ENCODE measurements around the gene CCL26. TPM values are rescaled to one million over a fixed set of nuclear protein-coding genes. Genes with fewer than 3 reads are reported as not detected.
"Not testable (repeated sequence)": the region's sequence is repeated elsewhere in the genome, so short reads cannot be mapped to it uniquely, and the experiment has no call there.

Gene CCL26
- total RNA-seq, 1 experiment from 2014 or later: 7.1 TPM

- 0 out of 2 replicates have a peak overlapping the region, but pooled peaks have one; percentile 8 for H3K4me2 ChIP-seq (ENCODE audit: low read length)
- intact Hi-C loops (cut with micrococcal nuclease): loop anchor here (10.0 kb wide), 1 partner anchor 174 kb away; no protein-coding TSS in a partner anchor
- DNase-seq (peak; percentile 54), ATAC-seq (0 out of 2 replicates have a peak, but pooled peaks have one; percentile 10)
- ChIA-PET CTCF (interaction anchor here (1.1 kb wide), 1 partner anchor 9 kb away, joined by 3 read pairs; no protein-coding TSS in a partner anchor), POLR2A (ENCODE audit: unreplicated experiment) (interaction anchor here (0.6 kb wide), 1 partner anchor 1637 kb away, joined by 15 read pairs; no protein-coding TSS in a partner anchor)
- peak overlapping the region; percentile 88 for H3K27ac ChIP-seq (ENCODE audit: low read length)
- H3F3A ChIP-seq (ENCODE audit: low read length, unreplicated experiment): no peaks in the 10 kb centered on the region
- H2AFZ ChIP-seq (ENCODE audit: low read length): no peak overlapping the region
- peaks cover 22% of the 10 kb centered on the region for H3K4me1 ChIP-seq (ENCODE audit: insufficient read depth, low read length)
- no peaks in the 10 kb centered on the region for H3K9me3 ChIP-seq (ENCODE audit: low read length)
- no peaks in the 10 kb centered on the region for H3K36me3 ChIP-seq (ENCODE audit: low read depth, low read length)
- H4K20me1 ChIP-seq (ENCODE audit: low read length): no peaks in the 10 kb centered on the region
- H3K27me3 ChIP-seq (ENCODE audit: low read length): no peaks in the 10 kb centered on the region
- no peaks in the 10 kb centered on the region for H3K79me2 ChIP-seq (ENCODE audit: low read length)
- H3K4me3 ChIP-seq (ENCODE audit: low read length): no peak overlapping the region
- peak overlapping the region; percentile 41; the same call in 1 of the 2 replicates for H3K9ac ChIP-seq (ENCODE audit: low read length)
- BruUV-seq (replicated peaks): no TSS peak
- no peaks in the 10 kb centered on the region for H3K9me2 ChIP-seq (replicated peaks; ENCODE audit: low read length)
- no peak for TF ChIP-seq EZH2phosphoT487 (IDR thresholded peaks at IDR 0.05; ENCODE audit: borderline replicate concordance, low read length)
- no peak for TF ChIP-seq EZH2 (IDR thresholded peaks at IDR 0.05; ENCODE audit: low read length, unreplicated experiment)
- TF ChIP-seq, protein P1, sequence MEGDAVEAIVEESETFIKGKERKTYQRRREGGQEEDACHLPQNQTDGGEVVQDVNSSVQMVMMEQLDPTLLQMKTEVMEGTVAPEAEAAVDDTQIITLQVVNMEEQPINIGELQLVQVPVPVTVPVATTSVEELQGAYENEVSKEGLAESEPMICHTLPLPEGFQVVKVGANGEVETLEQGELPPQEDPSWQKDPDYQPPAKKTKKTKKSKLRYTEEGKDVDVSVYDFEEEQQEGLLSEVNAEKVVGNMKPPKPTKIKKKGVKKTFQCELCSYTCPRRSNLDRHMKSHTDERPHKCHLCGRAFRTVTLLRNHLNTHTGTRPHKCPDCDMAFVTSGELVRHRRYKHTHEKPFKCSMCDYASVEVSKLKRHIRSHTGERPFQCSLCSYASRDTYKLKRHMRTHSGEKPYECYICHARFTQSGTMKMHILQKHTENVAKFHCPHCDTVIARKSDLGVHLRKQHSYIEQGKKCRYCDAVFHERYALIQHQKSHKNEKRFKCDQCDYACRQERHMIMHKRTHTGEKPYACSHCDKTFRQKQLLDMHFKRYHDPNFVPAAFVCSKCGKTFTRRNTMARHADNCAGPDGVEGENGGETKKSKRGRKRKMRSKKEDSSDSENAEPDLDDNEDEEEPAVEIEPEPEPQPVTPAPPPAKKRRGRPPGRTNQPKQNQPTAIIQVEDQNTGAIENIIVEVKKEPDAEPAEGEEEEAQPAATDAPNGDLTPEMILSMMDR (conservative IDR thresholded peaks at IDR 0.05; ENCODE audit: low read depth, low read length): no peak
Measured at GRCh38 chr7:75771224-75771623, 787 bp downstream of the CCL26 start.

- TF ChIP-seq, protein P1 (conservative IDR thresholded peaks at IDR 0.05; ENCODE audit: low read depth, low read length): peak; percentile 72
- TF ChIP-seq EZH2 (IDR thresholded peaks at IDR 0.05; ENCODE audit: low read length, unreplicated experiment) (no peak), EZH2phosphoT487 (IDR thresholded peaks at IDR 0.05; ENCODE audit: borderline replicate concordance, low read length) (no peak)
- Histone ChIP-seq H3K36me3 (ENCODE audit: low read depth, low read length) (no peaks in the 10 kb centered on the region), H3K27me3 (ENCODE audit: low read length) (no peaks in the 10 kb centered on the region), H3F3A (ENCODE audit: low read length, unreplicated experiment) (no peaks in the 10 kb centered on the region), H3K27ac (ENCODE audit: low read length) (no peak overlapping the region), H4K20me1 (ENCODE audit: low read length) (no peaks in the 10 kb centered on the region), H3K9me2 (replicated peaks; ENCODE audit: low read length) (no peaks in the 10 kb centered on the region), H3K9ac (ENCODE audit: low read length) (no peak overlapping the region), H3K9me3 (ENCODE audit: low read length) (no peaks in the 10 kb centered on the region), H3K79me2 (ENCODE audit: low read length) (no peaks in the 10 kb centered on the region), H3K4me1 (ENCODE audit: insufficient read depth, low read length) (no peaks in the 10 kb centered on the region; the same call in 1 of the 2 replicates), H3K4me2 (ENCODE audit: low read length) (peak overlapping the region; percentile 42; the same call in 1 of the 2 replicates), H3K4me3 (ENCODE audit: low read length) (no peak overlapping the region), H2AFZ (ENCODE audit: low read length) (peak overlapping the region; percentile 52)
- peak; percentile 96 for ATAC-seq
- ChIA-PET CTCF (interaction anchor here (0.6 to 1.0 kb wide), 9 partner anchors 9 to 257 kb away, joined by 3 to 11 read pairs (median 3); partner anchors contain the start of gene HIP1), POLR2A (ENCODE audit: unreplicated experiment) (interaction anchor here (0.5 kb wide), 1 partner anchor 44 kb away, joined by 3 read pairs; no protein-coding TSS in a partner anchor)
- BruUV-seq (replicated peaks): no TSS peak
- DNase-seq: peak; percentile 74
- intact Hi-C loops (cut with micrococcal nuclease): loop anchor here (2.0 to 5.0 kb wide), 2 partner anchors 120 to 234 kb away; no protein-coding TSS in a partner anchor
Measured at GRCh38 chr7:75762350-75762917, 9.6 kb downstream of the CCL26 start.

DNA sequence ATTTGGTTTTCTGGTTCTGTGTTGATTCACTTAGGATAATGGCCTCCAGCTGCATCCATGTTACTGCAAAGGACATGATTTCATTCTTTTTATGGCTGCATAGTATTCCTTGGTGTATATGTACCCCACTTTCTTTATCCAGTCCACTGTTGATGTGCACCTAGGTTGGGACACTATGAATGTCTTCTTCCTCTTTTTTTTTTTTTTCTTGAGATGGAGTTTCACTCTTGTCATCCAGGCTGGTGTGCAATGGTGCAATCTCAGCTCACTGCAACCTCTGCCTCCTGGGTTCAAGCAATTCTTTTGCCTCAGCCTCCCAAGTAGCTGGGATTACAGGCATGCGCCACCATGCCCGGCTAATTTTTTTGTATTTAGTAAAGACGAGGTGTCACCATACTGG is 10.2 kb downstream of the CCL26 start:
- DNase-seq; ATAC-seq; BruUV-seq (replicated peaks); H3K4me1 ChIP-seq (ENCODE audit: insufficient read depth, low read length); H3K9me3 ChIP-seq (ENCODE audit: low read length); H4K20me1 ChIP-seq (ENCODE audit: low read length); H3K27me3 ChIP-seq (ENCODE audit: low read length); H3K4me3 ChIP-seq (ENCODE audit: low read length); H3K79me2 ChIP-seq (ENCODE audit: low read length); H3K9ac ChIP-seq (ENCODE audit: low read length); POLR2A ChIA-PET (ENCODE audit: unreplicated experiment); H3K27ac ChIP-seq (ENCODE audit: low read length); H3K9me2 ChIP-seq (replicated peaks; ENCODE audit: low read length); H3K36me3 ChIP-seq (ENCODE audit: low read depth, low read length); H3F3A ChIP-seq (ENCODE audit: low read length, unreplicated experiment): not testable (repeated sequence)
- Histone ChIP-seq H2AFZ (ENCODE audit: low read length) (peak overlapping the region; percentile 52; the same call in 1 of the 2 replicates), H3K4me2 (ENCODE audit: low read length) (0 out of 2 replicates have a peak overlapping the region, but pooled peaks have one; percentile 42)
- CTCF ChIA-PET: interaction anchor here (0.6 to 1.0 kb wide), 4 partner anchors 10 to 258 kb away, joined by 3 to 4 read pairs (median 3); no protein-coding TSS in a partner anchor
- intact Hi-C loops (cut with micrococcal nuclease): loop anchor here (2.0 to 5.0 kb wide), 2 partner anchors 120 to 233 kb away; no protein-coding TSS in a partner anchor
